ENCODE measurements around the gene NMB.

- TF ChIP-seq CTCF (conservative IDR thresholded peaks at IDR 0.05; ENCODE audit: low read depth, low read length), result no peak
- no peak for TF ChIP-seq EZH2phosphoT487 (IDR thresholded peaks at IDR 0.05; ENCODE audit: borderline replicate concordance, low read length)
Observed at GRCh38 chr15:84699538-84700191, 41.7 kb upstream of the NMB start.
